ENCODE data around the gene RHBG.

GRCh38 chr1:156338180-156338976 is 30.6 kb upstream of the RHBG start, which contains the start of the genes CCT3 and TSACC:
- TF ChIP-seq POLR2A (IDR thresholded peaks at IDR 0.05), result peak in 2 of 4 donors; percentile 42 to 74
- no peak for TF ChIP-seq CTCF (IDR thresholded peaks at IDR 0.05)
